Measurements from ENCODE around the gene OBSCN.

OBSCN gene

GRCh38 chr1:228340686-228341449, 133.0 kb downstream of the OBSCN start:
- no peak overlapping the region for H3K27ac Mint-ChIP-seq
- no peaks in the 10 kb centered on the region for H3K27me3 Mint-ChIP-seq (ENCODE audit: low read depth, poor library complexity)
- no peaks in the 10 kb centered on the region for H3K9me3 Mint-ChIP-seq
- TF ChIP-seq CTCF (IDR thresholded peaks at IDR 0.05): peak; percentile 18
- H3K4me1 Mint-ChIP-seq: no peaks in the 10 kb centered on the region
- H3K4me3 Mint-ChIP-seq: no peak overlapping the region
- H3K36me3 Mint-ChIP-seq (ENCODE audit: low read depth): peaks cover 34% of the 10 kb centered on the region
- peak; percentile 10 for DNase-seq

- no peak overlapping the region for H3K4me3 Mint-ChIP-seq
- H3K9me3 Mint-ChIP-seq: no peaks in the 10 kb centered on the region
- H3K27me3 Mint-ChIP-seq (ENCODE audit: low read depth, poor library complexity): no peaks in the 10 kb centered on the region
- peaks cover 34% of the 10 kb centered on the region for H3K36me3 Mint-ChIP-seq (ENCODE audit: low read depth)
- H3K4me1 Mint-ChIP-seq: peaks cover 4% of the 10 kb centered on the region
- TF ChIP-seq CTCF (IDR thresholded peaks at IDR 0.05): no peak
- no peak overlapping the region for H3K27ac Mint-ChIP-seq
- DNase-seq: peak; percentile 1
These were observed 133.6 kb downstream of the OBSCN start for GRCh38 chr1:228341450-228341813.

- DNase-seq: peak; percentile 0
- Mint-ChIP-seq H3K4me3 (no peak overlapping the region), H3K36me3 (ENCODE audit: low read depth) (peaks cover 34% of the 10 kb centered on the region), H3K4me1 (peaks cover 10% of the 10 kb centered on the region), H3K27ac (no peak overlapping the region), H3K9me3 (no peaks in the 10 kb centered on the region), H3K27me3 (ENCODE audit: low read depth, poor library complexity) (no peaks in the 10 kb centered on the region)
- TF ChIP-seq CTCF (IDR thresholded peaks at IDR 0.05): no peak
These were observed 134.2 kb downstream of the OBSCN start for GRCh38 chr1:228341814-228342626.

GRCh38 chr1:228342627-228343190, 134.9 kb downstream of the OBSCN start:
- no peak overlapping the region for H3K4me3 Mint-ChIP-seq
- TF ChIP-seq CTCF (IDR thresholded peaks at IDR 0.05): no peak
- H3K9me3 Mint-ChIP-seq: no peaks in the 10 kb centered on the region
- H3K27ac Mint-ChIP-seq: no peak overlapping the region
- no peaks in the 10 kb centered on the region for H3K27me3 Mint-ChIP-seq (ENCODE audit: low read depth, poor library complexity)
- peak; percentile 0 for DNase-seq
- peaks cover 30% of the 10 kb centered on the region for H3K36me3 Mint-ChIP-seq (ENCODE audit: low read depth)
- H3K4me1 Mint-ChIP-seq: peaks cover 10% of the 10 kb centered on the region

- TF ChIP-seq CTCF (IDR thresholded peaks at IDR 0.05): no peak
- Mint-ChIP-seq H3K9me3 (no peaks in the 10 kb centered on the region), H3K4me1 (peaks cover 10% of the 10 kb centered on the region), H3K27ac (no peak overlapping the region), H3K4me3 (no peak overlapping the region), H3K27me3 (ENCODE audit: low read depth, poor library complexity) (no peaks in the 10 kb centered on the region), H3K36me3 (ENCODE audit: low read depth) (peaks cover 30% of the 10 kb centered on the region)
- peak; percentile 1 for DNase-seq
These were observed 135.4 kb downstream of the OBSCN start for GRCh38 chr1:228343191-228343661.
